NCI-H146 treated with DMSO at 0.1 percent for 48 hours (cell line): ENCODE data around the gene SLC7A5.
"Not testable (repeated sequence)": the region's sequence is repeated elsewhere in the genome, so short reads cannot be mapped to it uniquely, and the experiment has no call there.

Experiments used
- DNase-seq: peaks from one replicate; lab custom pipeline; 2025; ENCODE audit not compliant: unreplicated experiment; lab: John Stamatoyannopoulos, UW

SLC7A5 gene

DNA sequence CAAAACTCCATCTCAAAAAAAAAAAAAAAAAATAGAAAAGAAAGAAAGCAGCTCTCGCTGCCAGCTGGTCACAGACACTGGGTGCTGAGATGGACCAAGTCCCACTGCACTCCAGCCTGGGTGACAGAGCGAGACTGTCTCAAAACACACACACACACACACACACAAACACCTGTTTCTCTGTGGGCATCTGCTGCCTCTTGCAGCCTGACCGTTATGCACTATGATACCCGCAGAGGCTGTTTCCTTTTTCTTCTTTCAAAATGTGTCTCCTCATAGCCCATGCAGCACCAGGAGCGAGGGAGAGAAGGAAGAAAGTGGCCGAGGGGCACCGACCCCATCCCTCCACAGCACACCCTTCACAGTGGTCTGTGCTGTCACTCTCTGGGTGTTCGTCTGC, 66.6 kb downstream of the SLC7A5 start:
- no peak for DNase-seq

DNA sequence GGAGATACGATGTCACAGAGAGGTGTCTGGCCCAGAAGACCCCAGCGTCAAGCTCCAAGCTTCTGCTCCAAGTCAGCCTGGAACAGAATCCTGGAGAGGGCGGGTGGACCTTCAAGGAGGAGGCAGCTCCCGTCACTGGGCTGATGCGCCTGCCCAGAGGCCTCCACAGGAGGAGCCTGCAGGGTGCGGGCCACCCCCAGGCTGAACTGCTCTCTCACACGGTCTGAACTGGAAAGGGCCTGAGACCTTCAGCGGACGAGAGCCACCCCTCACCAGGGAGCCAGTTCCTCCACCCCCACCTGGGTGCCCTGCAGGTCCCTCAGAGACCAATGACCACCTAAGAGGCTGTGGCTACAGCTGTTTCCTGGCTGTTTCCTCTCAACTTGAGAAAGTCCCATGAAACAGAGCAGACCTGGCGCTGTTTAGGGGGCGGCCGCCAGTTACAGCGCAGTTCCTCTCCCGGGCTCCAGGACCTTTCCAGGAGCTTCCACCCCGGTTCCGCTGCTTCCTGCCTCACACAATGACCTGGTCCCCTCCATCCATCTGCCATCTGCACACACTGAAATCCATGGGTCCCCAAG, 67.5 kb downstream of the SLC7A5 start:
- DNase-seq, result no peak

DNA sequence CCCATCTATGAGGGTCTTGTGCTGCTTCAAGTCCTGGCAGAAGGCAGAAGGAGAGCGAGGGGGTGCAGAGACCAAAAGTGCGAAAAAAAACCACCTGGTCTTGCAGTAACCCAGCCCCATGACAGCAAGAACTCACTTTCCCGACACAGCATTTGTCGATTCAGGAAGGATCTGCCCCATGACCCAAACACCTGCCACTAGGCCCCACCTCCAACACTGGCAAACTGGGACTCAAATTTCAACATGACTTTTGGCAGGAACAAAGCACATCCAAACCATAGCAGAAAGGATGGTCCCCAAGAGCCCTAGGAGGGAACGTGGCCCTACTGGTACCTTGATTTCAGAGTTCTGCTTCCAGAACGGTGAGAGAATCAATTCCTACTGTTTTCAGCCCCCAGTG, 68.8 kb downstream of the SLC7A5 start:
- DNase-seq, result no peak

DNA sequence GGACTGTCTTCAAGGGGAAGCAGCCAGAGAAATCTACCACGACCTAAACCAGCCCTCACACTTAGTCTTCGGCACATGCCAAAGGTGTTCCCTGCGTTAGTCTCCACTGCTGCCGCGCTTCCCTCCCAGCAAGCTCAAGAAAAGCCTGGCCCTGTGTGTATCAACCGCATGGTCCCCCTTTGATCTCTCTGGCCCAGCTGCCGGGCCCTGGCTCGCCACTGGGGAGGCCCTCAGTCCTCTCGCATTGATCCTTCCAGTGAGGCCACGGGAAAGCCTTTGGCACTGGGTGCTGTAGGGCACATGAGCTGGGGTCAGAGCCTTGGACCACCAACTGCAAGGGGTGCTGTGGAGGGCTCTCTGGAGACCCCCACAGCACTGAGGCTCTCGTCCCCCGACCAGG, 74.0 kb downstream of the SLC7A5 start:
- no peak for DNase-seq

DNA sequence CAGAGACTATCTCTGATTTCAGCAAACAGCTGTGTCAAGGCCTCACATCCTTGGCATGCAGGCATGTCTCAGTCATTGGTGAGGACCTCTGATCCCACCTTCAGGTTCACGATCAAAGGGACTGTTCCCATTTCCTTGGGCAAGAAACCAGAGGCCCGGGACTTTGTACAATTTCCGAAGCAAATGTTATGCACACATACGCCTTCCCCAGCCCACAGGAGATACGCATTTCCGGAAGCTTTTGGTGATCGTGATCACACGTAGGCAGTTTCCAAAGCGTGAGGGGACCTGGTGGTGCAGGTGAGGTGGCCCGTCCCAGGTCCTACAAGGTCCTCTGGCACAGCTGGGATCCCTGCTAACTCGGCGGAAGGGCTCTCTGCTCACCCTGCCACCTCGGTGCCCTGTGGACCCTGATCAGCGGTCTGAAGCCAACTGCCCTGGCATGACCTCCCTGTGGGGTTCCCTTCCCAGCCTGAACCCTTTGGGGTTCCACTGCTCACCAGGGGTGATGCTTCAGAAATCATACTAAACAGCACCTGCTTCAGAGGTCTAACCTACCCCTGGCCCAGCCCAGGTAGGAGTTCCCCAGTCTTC, 74.7 kb downstream of the SLC7A5 start:
- DNase-seq, result no peak

DNA sequence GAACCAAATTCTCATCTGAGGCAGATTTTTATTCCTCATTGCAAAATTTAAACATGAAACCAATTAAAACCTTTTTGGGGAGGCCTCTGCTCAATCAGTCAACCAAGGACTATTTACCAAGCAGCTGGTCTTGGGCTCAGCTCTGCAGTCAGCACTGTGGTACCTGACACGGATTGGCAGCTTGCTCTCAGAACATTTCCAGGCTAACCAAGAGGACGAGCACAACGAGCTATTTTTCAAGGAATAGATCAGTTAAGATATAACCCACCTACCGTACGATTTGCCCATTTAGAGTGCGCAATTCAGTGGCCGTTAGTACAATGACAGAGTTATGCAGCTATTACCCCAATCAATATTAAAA, 77.1 kb downstream of the SLC7A5 start:
- no peak for DNase-seq

DNA sequence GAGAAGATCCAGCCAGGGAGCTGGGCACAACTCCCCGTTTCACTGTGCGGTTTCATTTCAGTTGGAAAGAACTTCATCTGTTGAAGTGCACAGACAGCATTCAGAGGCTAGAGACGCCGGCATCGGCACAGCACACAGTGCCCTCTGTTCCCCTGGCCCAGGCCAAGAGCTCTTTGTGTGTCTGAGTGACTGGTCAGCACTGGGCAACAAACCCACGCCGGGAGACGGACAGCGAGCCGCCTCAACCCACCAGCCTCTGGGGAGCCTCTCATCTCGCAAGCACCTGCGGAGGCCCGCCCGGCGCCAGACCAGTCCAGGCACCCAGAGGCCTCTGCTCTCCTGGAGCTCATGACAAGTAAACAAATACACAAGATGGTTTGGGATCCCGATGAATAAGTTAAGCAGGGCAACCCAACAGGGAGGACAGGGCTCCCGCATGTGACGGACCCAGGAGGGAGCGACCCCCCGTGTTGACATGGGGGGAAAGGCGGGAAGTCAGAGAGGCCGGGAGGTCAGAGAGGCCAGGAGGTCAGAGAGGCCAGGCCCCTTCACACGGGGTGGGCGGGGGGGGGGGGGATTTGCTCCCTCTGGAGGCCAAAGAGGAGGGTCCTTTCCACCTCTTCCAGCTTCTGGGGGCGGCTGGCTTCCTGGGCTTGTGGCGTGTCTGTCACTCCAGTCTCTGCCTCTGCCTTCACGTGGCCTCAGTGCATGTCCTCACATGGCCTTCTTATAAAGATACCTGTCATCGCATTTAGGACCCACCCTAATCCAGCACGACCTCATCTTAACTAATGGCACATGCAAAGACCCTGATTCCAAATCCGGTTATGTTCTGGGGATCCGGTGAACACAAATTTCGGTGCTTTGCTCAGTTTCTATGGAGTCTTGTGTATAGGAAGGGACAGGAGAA, 77.8 kb downstream of the SLC7A5 start:
- DNase-seq, result no peak

DNA sequence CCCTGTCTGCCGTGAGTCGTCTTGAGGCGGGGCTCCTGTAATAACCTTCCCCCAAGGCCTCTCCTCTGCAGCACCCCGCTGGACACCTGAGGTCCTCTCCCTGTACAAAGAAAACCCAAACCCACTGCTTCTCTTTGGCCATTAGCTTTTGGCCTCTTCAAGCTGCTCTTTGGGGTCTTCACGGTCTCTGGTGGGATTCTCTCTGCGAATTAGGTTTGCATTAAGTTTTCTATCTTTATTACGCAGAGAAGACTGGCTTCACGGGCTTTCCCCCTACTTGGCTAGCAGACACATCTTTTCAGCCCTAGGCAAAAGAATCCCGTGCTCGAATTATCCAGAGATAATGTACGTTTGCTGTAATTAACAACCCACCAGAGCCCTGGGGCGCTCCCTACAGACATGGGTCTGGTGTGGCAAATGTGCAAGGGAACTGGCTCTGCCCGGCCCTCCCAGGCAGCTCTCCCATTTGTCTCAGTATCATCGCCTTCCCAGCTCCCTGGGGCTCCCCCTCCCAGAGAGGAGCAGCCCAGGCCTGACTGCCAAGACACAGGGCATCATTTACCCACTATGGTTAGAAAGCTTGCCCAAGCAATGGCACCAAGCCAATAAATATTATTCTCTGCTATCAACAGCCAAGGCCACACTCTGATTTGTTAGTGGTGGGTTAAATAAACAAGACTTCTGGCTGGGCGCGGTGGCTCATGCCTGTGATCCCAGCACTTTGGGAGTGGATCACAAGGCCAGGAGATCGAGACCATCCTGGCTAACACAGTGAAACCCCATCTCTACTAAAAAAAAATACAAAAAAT, 78.8 kb downstream of the SLC7A5 start:
- peak; percentile 3 for DNase-seq

DNA sequence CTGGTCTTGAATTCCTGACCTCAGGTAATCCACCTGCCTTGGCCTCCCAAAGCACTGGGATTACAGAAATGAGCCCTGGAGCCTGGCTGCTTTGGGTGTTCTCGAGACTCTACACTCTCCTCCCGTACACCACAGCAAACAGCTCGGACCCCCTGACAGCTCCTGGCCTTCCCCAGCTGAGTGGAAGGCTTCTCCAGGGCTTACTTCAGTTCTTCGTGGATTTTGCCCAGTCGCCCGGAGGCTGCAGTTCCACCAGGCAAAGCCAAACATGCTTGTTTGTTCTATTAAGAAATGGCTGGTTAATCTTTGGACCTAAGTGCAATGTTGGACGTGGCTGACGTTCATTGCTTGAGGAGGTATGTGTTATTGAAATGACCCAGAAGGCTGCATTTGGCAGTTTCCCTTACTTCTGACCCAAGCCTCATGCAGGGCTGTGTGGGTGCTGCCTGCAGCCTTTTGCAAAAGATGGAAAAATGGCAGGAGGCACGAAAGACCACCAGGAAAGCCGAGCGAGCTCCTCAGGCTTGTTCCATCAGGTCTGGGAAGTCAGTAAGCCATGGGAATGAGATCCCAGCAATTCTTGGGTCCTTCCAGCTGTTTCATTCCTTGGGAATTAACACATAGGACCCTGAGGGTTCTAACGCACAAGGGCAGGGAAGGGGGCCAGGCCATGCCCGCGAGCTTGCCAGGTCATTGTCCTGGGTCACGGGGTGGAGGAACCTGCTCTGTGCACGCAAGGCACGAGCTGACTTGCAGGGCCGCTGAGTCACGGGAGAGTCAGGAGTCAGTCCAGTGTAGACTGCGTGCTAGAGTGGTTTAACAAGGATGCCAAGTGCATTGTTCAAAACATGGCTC, 79.6 kb downstream of the SLC7A5 start:
- no peak for DNase-seq

DNA sequence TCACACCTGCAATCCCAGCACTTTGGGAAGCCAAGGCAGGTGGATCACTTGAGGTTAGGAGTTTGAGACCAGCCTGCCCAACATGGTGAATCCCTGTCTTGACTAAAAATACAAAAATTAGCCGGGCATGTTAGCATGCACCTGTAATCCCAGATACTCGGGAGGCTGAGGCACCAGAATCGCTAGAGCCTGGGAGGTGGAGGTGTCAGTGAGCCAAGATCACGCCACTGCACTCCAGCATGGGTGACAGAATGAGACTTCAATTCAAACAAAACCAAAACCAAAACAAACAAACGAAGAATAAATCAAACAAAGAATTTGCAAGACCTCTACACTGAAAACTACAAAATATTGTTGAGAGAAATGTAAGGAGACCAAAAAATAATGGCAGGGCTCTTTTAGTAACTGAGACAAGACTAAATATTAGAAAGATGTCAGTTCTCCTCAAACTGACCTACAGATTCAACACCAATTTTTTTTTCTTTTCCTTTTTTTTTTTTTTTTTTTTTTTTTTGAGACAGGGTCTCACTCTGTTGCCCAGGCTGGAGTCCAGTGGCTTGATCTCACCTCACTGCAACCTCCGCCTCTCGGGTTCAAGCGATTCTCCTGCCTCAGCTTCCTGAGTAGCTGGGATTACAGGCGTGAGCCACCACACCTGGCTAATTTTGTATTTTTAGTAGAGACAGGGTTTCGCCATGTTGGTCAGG, 80.4 kb downstream of the SLC7A5 start:
- DNase-seq, result not testable (repeated sequence)

DNA sequence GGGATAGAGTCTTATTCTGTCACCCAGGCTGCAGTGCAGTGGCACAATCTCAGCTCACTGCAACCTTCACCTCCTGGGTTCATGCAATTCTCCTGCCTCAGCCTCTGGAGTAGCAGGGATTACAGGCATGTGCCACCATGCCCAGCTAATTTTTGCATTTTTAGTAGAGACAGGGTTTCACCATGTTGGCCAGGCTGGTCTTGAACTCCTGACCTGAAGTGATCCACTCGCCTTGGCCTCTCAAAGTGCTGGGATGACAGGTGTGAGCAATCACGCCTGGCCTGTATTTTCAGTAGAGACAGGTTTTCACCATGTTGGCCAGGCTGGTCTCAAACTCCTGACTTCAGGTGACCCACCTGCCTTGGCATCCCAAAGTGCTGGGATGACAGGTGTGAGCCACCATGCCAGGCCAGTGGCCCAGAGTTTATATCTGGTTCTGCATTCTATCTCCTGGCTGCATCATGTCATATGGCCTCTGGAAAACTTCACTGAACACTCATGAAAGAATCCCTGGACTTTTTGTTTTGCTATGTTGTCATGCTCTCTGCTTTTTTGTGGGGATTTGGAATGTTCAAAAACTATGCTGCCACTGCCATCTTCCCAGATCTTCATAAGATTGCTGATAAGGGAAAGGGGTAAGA, 81.7 kb downstream of the SLC7A5 start:
- not testable (repeated sequence) for DNase-seq

DNA sequence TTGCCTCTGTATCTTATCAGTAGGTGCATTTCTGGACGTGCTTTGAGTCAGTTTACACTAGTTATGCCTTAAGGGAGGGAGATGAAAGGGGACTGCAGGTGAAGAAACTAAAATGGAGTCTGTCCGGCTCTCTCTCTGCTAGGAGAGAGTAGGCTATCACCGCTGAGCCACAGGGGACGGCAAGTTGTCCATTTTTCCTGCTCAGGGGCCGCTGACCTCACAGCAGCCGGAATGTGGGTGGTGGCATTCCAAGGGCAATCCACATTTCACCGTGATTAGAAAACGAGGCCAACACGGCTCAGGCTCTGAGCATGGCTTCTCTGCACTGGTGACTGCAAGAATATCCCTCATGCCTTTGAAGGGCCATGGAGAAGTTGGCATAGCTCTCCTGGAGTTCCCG, 84.5 kb downstream of the SLC7A5 start:
- no peak for DNase-seq

DNA sequence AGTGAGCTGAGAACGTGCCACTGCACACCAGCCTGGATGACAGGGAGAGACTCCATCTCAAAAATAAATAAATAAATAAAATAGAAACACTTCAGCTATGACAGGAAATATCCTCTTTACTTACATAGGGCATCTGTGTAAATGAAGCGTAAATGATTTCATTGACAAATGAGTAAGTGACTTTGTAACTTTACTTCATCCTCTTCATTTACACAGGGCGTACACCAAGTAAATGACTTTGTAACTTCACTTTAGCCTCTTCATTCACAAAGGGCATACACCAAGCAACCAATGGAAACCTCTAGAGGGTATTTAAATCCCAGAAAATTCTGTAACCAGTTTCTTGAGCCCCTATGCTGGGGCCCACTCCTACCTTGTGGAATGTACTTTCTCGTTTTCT, 87.3 kb downstream of the SLC7A5 start:
- no peak for DNase-seq

DNA sequence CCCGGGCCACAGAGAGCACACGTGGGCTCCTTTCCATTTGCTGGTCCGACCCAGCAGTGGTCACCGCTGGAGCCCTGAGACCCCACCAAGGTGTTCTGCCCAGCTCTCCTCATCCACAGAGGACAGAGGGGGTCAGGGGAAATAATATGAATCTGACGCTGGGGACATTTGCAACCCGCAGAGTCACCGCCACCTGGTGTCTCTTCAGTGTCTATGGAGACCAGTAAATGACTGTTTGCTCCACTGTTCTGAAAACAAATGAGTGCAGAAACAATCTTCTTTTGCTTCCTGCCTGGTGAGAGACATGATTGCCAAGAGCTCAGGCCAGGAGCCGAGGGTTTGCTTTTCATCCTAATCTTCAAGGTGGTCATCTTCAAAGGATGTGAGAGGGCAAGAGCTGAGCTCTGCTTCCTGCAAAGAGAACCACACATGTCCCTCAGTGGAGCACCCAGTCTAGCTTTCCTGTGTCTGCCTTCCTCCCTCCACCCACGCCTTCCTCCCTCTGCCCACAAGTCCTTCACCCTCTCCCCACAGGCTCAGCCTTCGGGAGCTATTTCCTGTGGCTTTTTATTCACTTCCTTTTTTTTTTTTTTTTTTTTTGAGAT, 88.8 kb downstream of the SLC7A5 start:
- DNase-seq, result peak; percentile 66
